ENCODE measurements around the gene CERS6. TPM values are rescaled to one million over a fixed set of nuclear protein-coding genes. Genes with fewer than 3 reads are reported as not detected.
"Not testable (repeated sequence)": the region's sequence is repeated elsewhere in the genome, so short reads cannot be mapped to it uniquely, and the experiment has no call there.

The CERS6 gene
- total RNA-seq, 1 donor from 2014 or later: 30.8 TPM

DNA sequence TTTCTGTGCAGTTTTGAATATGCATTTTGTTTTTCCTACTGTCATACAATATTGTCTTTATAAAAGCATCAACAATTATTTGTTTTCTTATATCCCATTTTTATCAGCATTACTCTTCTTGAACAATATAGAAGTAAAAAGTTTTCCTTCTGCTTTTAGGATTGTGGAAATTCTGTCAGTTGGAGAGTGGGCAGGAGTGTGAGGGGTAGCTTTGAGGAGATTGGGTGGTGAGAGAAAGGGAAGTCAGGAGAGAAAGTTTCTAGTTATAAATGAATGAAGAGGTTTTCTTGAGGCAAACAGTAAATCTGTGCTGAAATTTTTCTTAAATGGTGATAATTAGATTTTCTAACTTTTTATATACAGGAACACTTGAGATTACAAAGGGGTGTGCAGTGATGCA is 194.7 kb downstream of the CERS6 start:
- no peak overlapping the region for H3K27ac Mint-ChIP-seq (ENCODE audit: unreplicated experiment)

DNA sequence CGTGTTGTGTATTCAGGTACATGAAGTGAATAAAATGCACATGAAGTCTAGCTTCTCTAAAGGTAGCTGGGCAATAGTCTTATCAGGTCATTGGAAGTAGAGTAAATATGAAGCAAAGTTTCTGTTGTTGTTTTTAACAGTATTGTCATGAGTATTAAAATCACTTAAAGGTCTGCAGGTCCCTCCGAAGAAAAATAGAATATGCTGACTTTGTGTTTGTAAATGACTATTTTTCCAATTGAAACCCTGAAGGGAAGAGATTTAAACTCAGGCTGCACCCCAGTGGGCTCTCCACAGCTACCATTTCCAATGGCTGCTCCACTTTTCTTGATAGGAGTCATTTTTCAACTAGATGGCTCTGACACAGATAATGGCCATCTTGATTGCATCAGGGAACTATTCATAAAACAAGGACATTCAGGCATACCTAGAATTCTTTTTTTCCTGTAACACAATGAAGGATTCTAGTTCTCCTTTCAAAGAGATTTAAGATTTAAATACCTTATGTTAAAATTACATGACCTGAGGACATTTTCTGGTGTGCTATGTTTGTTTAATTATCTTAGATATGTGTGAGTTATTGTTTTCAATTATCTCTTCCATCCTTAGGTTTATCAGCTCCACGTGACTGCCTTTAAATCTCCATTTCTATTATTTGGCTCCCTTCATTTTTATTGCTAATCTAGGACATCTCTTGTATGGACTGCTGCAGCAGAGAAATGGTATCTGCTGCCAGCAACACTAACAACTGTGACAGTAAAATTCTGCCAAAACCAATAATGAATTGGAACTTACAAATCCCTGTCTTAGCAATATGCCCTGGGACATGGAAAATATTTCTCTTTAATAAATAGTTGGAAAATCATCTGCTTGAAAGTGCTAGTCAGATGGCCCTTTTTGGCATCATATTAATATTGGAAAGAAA is 197.2 kb downstream of the CERS6 start:
- no peaks in the 10 kb centered on the region for H3K36me3 Mint-ChIP-seq (ENCODE audit: low read depth)
- H3K27me3 Mint-ChIP-seq (ENCODE audit: low read depth): no peaks in the 10 kb centered on the region
- H3K9me3 Mint-ChIP-seq (ENCODE audit: low read depth): no peaks in the 10 kb centered on the region
- TF ChIP-seq, protein P1, sequence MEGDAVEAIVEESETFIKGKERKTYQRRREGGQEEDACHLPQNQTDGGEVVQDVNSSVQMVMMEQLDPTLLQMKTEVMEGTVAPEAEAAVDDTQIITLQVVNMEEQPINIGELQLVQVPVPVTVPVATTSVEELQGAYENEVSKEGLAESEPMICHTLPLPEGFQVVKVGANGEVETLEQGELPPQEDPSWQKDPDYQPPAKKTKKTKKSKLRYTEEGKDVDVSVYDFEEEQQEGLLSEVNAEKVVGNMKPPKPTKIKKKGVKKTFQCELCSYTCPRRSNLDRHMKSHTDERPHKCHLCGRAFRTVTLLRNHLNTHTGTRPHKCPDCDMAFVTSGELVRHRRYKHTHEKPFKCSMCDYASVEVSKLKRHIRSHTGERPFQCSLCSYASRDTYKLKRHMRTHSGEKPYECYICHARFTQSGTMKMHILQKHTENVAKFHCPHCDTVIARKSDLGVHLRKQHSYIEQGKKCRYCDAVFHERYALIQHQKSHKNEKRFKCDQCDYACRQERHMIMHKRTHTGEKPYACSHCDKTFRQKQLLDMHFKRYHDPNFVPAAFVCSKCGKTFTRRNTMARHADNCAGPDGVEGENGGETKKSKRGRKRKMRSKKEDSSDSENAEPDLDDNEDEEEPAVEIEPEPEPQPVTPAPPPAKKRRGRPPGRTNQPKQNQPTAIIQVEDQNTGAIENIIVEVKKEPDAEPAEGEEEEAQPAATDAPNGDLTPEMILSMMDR (IDR thresholded peaks at IDR 0.05): no peak
- peaks cover 7% of the 10 kb centered on the region for H3K4me1 Mint-ChIP-seq (ENCODE audit: low read depth)
- DNase-seq (ENCODE audit: low spot score): no peak
- H3K4me3 Mint-ChIP-seq (ENCODE audit: unreplicated experiment): no peak overlapping the region
- peak overlapping the region; percentile 8 for H3K27ac Mint-ChIP-seq (ENCODE audit: unreplicated experiment)

More for the DNA sequence above, 194.7 kb downstream of the CERS6 start:
- TF ChIP-seq, protein P1 (IDR thresholded peaks at IDR 0.05): no peak
- H3K27me3 Mint-ChIP-seq (ENCODE audit: low read depth): no peaks in the 10 kb centered on the region
- H3K4me1 Mint-ChIP-seq (ENCODE audit: low read depth): peaks cover 7% of the 10 kb centered on the region
- no peak for DNase-seq (ENCODE audit: low spot score)
- H3K36me3 Mint-ChIP-seq (ENCODE audit: low read depth): no peaks in the 10 kb centered on the region
- H3K4me3 Mint-ChIP-seq (ENCODE audit: unreplicated experiment): no peak overlapping the region
- no peaks in the 10 kb centered on the region for H3K9me3 Mint-ChIP-seq (ENCODE audit: low read depth)

DNA sequence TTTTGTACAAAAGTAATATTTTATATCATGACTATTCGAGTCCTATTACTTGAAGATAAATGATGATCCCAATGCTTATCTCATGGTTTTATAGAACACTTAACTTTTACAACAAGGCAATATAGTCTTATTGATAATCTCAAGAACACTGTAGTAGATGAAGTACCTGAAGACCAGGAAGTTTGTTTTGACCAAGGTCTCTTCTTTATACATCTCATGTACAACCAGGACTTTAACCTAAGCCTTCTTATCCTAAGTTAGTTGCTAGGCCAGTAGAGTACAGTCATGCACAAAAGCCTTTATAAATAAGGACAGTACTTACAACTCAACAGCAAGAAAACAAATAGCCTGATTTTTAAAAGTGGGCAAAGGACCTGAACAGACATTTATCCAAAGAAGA is 198.6 kb downstream of the CERS6 start:
- H3K4me1 Mint-ChIP-seq (ENCODE audit: low read depth): peaks cover 7% of the 10 kb centered on the region
- no peaks in the 10 kb centered on the region for H3K36me3 Mint-ChIP-seq (ENCODE audit: low read depth)
- H3K27me3 Mint-ChIP-seq (ENCODE audit: low read depth): no peaks in the 10 kb centered on the region
- H3K27ac Mint-ChIP-seq (ENCODE audit: unreplicated experiment): no peak overlapping the region
- no peaks in the 10 kb centered on the region for H3K9me3 Mint-ChIP-seq (ENCODE audit: low read depth)
- no peak for DNase-seq (ENCODE audit: low spot score)
- TF ChIP-seq, protein P1 (IDR thresholded peaks at IDR 0.05): no peak
- no peak overlapping the region for H3K4me3 Mint-ChIP-seq (ENCODE audit: unreplicated experiment)

DNA sequence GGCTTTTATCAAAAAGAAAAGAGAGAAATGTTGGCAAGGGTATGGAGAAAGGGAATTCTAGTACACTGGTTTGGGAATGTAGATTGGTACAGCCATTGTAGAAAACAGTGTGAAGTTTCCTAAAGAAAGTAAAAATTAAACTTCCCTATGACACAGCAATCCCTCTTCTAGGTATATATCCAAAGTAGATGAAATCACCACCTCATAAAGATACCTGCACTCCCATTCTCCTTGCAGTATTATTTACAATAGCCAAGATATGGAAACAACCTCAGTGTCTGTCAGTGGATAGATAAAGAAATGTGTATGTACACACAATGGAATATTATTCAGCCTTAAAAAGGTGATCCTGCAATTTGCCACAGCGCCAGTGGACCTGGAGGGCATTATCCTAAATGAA is 199.1 kb downstream of the CERS6 start:
- peaks cover 9% of the 10 kb centered on the region for H3K4me1 Mint-ChIP-seq (ENCODE audit: low read depth)
- DNase-seq (ENCODE audit: low spot score): no peak
- TF ChIP-seq, protein P1 (IDR thresholded peaks at IDR 0.05): no peak
- H3K27ac Mint-ChIP-seq (ENCODE audit: unreplicated experiment): no peak overlapping the region
- H3K36me3 Mint-ChIP-seq (ENCODE audit: low read depth): no peaks in the 10 kb centered on the region
- H3K9me3 Mint-ChIP-seq (ENCODE audit: low read depth): no peaks in the 10 kb centered on the region
- H3K4me3 Mint-ChIP-seq (ENCODE audit: unreplicated experiment): no peak overlapping the region
- H3K27me3 Mint-ChIP-seq (ENCODE audit: low read depth): no peaks in the 10 kb centered on the region

DNA sequence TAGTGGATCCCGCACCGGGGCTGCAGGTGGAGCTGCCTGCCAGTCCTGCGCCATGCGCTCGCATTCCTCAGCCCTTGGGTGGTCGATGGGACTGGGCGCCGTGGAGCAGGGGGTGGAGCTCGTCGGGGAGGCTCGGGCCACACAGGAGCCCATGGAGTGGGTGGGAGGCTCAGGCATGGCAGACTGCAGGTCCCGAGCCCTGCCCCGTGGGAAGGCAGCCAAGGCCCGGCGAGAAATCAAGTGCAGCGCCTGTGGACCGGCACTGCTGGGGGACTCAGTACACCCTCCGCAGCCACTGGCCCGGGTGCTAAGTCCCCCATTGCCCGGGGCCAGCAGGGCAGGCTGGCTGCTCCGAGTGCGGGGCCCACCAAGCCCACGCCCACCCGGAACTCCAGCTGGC is 201.3 kb downstream of the CERS6 start:
- not testable (repeated sequence) for H3K27me3 Mint-ChIP-seq (ENCODE audit: low read depth); H3K27ac Mint-ChIP-seq (ENCODE audit: unreplicated experiment); H3K4me3 Mint-ChIP-seq (ENCODE audit: unreplicated experiment); DNase-seq (ENCODE audit: low spot score); H3K36me3 Mint-ChIP-seq (ENCODE audit: low read depth); H3K9me3 Mint-ChIP-seq (ENCODE audit: low read depth)
- H3K4me1 Mint-ChIP-seq (ENCODE audit: low read depth): peaks cover 20% of the 10 kb centered on the region

DNA sequence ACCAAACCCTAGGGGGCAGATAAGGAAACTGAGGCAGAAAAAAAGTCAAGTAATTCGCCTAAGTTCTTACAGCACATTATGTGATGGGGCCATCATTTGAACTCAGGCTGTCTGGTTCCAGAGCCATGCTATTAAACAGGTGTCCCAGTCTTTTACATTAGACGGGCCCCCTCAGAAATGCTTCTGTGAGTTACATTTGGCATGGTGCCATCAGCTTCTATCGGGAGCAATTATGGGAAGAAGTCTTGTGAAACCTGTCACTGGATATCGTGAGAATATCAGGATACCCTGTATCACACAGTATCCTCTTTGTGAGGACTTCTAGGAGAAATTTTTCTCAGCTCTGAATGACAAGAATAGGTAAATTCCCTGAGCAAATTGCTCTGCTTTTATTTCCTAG is 202.6 kb downstream of the CERS6 start:
- no peaks in the 10 kb centered on the region for H3K36me3 Mint-ChIP-seq (ENCODE audit: low read depth)
- no peaks in the 10 kb centered on the region for H3K9me3 Mint-ChIP-seq (ENCODE audit: low read depth)
- no peak for DNase-seq (ENCODE audit: low spot score)
- peaks cover 20% of the 10 kb centered on the region for H3K4me1 Mint-ChIP-seq (ENCODE audit: low read depth)
- no peak overlapping the region for H3K4me3 Mint-ChIP-seq (ENCODE audit: unreplicated experiment)
- H3K27me3 Mint-ChIP-seq (ENCODE audit: low read depth): no peaks in the 10 kb centered on the region
- no peak overlapping the region for H3K27ac Mint-ChIP-seq (ENCODE audit: unreplicated experiment)
- TF ChIP-seq, protein P1 (IDR thresholded peaks at IDR 0.05): no peak
